Measurements from ENCODE around the gene JAML.

JAML gene

DNA sequence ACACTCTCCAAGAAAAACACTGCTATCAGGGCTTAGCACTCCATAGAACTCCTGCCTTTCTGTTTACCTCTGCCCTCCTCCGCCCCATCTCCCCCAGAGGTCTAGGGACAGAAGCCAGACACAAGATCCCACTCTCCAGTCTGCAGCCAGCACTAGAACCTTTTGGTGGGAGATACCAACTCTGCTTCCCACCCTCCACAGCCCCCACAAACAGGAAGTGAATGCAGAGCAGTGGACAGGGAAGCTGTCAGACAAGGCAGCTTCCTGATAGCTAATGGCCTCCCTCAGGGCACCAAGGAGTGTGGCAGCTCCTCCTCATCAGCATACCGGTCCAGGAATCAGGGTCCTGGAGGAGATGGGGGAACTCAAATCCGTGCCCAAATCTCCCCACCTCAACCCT is 77.3 kb downstream of the JAML start:
- Histone ChIP-seq H3K36me3 (ENCODE audit: insufficient read depth, low read length) (no peaks in the 10 kb centered on the region), H3K9me3 (ENCODE audit: low read length) (no peaks in the 10 kb centered on the region), H3K4me3 (ENCODE audit: low read length) (no peak overlapping the region), H3K4me1 (ENCODE audit: insufficient read depth, low read length) (peaks cover 9% of the 10 kb centered on the region), H3K27me3 (ENCODE audit: insufficient read depth, low read length) (peaks cover 72% of the 10 kb centered on the region), H2AFZ (ENCODE audit: low read depth, low read length) (no peak overlapping the region)

DNA sequence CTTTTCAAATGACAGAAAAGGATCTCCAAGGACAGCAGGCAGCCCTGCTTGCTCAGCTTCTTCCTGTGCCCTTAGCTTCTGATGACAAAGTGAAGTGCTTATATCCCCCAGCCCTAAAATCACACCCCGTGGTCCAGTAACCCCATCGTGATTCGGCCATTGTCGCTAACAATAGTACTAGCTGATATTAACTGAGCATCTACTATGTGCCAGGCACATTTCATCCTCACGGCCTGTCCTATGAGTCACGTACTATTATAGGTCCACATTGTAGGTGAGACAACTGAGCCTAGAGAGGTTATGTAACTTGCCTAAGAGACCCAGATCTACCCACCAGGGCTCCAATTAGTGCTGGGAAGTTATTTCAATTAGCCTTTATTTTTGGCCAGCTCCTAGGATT is 78.3 kb downstream of the JAML start:
- Histone ChIP-seq H2AFZ (ENCODE audit: low read depth, low read length) (no peak overlapping the region), H3K4me3 (ENCODE audit: low read length) (no peak overlapping the region), H3K27me3 (ENCODE audit: insufficient read depth, low read length) (peaks cover 67% of the 10 kb centered on the region), H3K4me1 (ENCODE audit: insufficient read depth, low read length) (peaks cover 4% of the 10 kb centered on the region), H3K9me3 (ENCODE audit: low read length) (no peaks in the 10 kb centered on the region), H3K36me3 (ENCODE audit: insufficient read depth, low read length) (no peaks in the 10 kb centered on the region)

DNA sequence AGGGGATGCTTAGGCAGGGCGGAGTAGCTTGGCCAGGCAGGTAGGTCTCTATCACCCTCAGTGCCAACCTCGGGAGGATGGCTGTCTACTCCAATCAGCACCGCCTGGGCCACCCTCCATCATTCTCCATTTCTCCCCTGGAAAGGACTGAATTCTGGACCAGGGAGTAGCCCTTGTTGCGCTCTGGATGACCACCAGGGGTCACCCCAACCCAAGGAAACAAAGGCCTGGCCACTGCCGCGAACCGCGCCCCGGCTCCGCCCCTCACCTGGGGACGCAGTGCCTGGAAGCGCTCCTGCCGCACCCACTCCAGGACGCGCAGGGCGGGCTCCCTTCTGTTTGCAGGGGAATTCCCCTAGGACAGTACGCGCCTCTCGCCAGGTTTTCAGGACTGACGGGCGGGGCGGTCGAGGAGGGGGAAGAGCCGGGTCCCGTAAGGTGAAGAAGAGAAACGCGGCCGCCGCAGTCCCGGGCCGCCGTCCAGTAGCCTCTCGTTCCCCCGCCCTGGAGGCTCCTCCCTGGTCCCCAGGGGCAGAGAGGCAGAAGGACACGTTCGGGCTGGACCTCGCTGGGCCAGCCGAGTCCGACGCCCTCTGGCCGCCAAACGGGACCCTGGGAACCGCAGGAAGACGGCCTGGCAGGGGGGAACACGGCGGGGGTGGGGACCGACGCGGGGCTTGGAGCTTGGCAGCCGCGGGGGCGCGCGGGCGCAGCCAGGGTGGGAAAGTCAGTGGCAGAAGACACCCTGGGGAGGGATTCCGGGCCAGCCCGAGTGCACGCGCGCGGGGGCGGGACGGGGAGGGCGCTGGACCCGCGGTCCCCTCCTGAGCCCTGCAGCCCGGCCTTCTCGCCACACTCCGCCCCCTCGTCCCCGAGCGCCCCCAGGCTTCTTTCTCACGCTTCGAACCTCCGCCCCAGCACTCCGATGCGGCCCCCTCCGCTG is 79.3 kb downstream of the JAML start:
- Histone ChIP-seq H2AFZ (ENCODE audit: low read depth, low read length) (peak overlapping the region; percentile 80), H3K4me3 (ENCODE audit: low read length) (peak overlapping the region; percentile 45), H3K27me3 (ENCODE audit: insufficient read depth, low read length) (peaks cover 61% of the 10 kb centered on the region)

DNA sequence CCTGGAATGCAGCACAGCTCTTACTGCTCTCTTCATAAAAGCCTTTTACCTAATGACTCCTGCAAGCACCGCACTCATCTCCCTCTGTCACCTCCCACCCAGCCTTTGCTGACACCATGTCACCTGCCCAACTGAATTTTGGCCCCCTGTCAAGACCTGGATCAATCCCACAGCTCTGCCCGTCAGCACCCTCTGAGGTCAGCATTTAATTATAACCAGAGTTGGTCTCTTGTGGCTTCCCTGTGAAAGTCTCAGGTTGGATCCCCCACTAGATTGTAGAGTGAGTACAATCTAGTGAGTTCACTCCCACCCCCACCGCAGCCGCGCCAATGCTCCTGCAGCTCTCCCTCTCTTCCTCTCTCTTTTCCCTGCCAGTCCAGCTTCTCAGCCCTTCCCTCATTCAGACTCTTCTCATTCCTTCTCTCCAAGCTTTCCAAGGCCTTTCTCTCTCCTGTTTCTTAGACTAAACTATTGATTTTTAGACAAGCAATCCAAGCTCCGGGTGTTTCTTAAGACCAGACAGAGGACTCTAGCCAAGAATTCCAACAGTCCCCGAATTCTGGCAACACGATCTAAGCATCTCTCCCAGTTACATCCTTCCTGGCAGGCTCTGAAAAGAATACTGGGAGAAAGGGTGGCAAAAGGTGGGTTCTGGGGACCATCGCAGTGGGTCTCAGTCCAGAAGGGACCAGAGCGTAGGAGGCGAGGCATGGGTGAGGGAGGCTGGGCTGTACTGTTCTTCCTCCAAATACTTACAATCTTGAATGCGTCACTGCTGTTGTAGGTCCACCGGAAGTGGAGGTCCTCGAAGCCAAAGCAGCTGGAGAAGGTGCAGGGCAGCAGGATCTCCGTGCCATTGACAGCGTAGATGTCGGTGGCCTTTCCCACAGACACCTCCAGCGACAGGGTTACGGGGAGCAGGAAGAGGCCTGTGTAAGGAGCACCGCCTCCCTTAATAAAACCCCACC is 80.2 kb downstream of the JAML start:
- no peak overlapping the region for H2AFZ ChIP-seq (ENCODE audit: low read depth, low read length)
- no peaks in the 10 kb centered on the region for H3K36me3 ChIP-seq (ENCODE audit: insufficient read depth, low read length)
- H3K4me1 ChIP-seq (ENCODE audit: insufficient read depth, low read length), result peaks cover 4% of the 10 kb centered on the region
- no peaks in the 10 kb centered on the region for H3K9me3 ChIP-seq (ENCODE audit: low read length)
- H3K27me3 ChIP-seq (ENCODE audit: insufficient read depth, low read length), result peaks cover 51% of the 10 kb centered on the region
- no peak overlapping the region for H3K4me3 ChIP-seq (ENCODE audit: low read length)

More for the DNA sequence above, 79.3 kb downstream of the JAML start:
- Histone ChIP-seq H3K36me3 (ENCODE audit: insufficient read depth, low read length) (no peaks in the 10 kb centered on the region), H3K9me3 (ENCODE audit: low read length) (no peaks in the 10 kb centered on the region), H3K4me1 (ENCODE audit: insufficient read depth, low read length) (peaks cover 4% of the 10 kb centered on the region)

Measured in neuron (in vitro differentiated cells).